Natural killer cell (primary cell): ENCODE measurements around the gene CRYGB. TPM values are rescaled to one million over a fixed set of nuclear protein-coding genes. Genes with fewer than 3 reads are reported as not detected.
"Not testable (repeated sequence)": the region's sequence is repeated elsewhere in the genome, so short reads cannot be mapped to it uniquely, and the experiment has no call there.

Source experiments
- ATAC-seq, 3 donors: fragments of 150-1000 bp in 2 of 3; fragments of 200-7000 bp in 1 of 3; cut with Tn5 transposase; 1 replicate in 1 of 3; 2 replicates in 2 of 3; pipeline ENCODE4 v1.10.0; 2021; ENCODE audit warnings: mild to moderate bottlenecking in 2 of 3, moderate library complexity in 2 of 3
- DNase-seq, 2 donors: peaks; one replicate each; pipeline versions ENCODE4 v3.0.0 to v3.0.0-alpha.2; 2013 to 2021; ENCODE audit warnings: mixed read lengths in 1 of 2
- H3K27ac ChIP-seq: one replicate; pipeline ENCODE4 v1.5.1; 2013; ENCODE audit warnings: mild to moderate bottlenecking, low read length
- H3K27me3 ChIP-seq: one replicate; pipeline ENCODE4 v1.6.1; 2013; ENCODE audit warnings: low read length; ENCODE audit not compliant: control insufficient read depth, insufficient read depth
- H3K36me3 ChIP-seq: one replicate; pipeline ENCODE4 v1.6.1; 2013; ENCODE audit warnings: low read length; ENCODE audit not compliant: control insufficient read depth, insufficient read depth
- H3K4me1 ChIP-seq: one replicate; pipeline ENCODE4 v1.6.1; 2013; ENCODE audit warnings: low read length; ENCODE audit not compliant: control insufficient read depth, insufficient read depth
- H3K4me3 ChIP-seq: one replicate; pipeline ENCODE4 v1.5.1; 2013; ENCODE audit warnings: low read length
- H3K9me3 ChIP-seq: one replicate; pipeline ENCODE4 v1.6.1; 2013; ENCODE audit warnings: low read length; ENCODE audit not compliant: control insufficient read depth, insufficient read depth
- H3K27ac Mint-ChIP-seq, 2 donors: one replicate each; pipeline ENCODE4 v1.8.0; 2022; ENCODE audit warnings: mild to moderate bottlenecking in 2 of 2, mixed read lengths in 2 of 2, moderate library complexity in 1 of 2
- H3K27me3 Mint-ChIP-seq, 2 donors: one replicate each; pipeline ENCODE4 v1.8.0; 2022; ENCODE audit warnings: low read depth in 2 of 2, mixed read lengths in 2 of 2
- H3K36me3 Mint-ChIP-seq: one replicate; pipeline ENCODE4 v1.8.0; 2022; ENCODE audit warnings: mixed read lengths
- H3K4me1 Mint-ChIP-seq, 2 donors: one replicate each; pipeline ENCODE4 v1.8.0; 2022; ENCODE audit warnings: mixed read lengths in 2 of 2
- H3K4me3 Mint-ChIP-seq: one replicate; pipeline ENCODE4 v1.8.0; 2022; ENCODE audit warnings: mild to moderate bottlenecking, moderate library complexity, mixed read lengths
- H3K9me3 Mint-ChIP-seq, 2 donors: one replicate each; pipeline ENCODE4 v1.8.0; 2022; ENCODE audit warnings: mixed read lengths in 2 of 2
- WGBS: methylation state at CpG from one replicate; pipeline ENCODE4 v1.1.7; 2013; ENCODE audit warnings: missing lambda C conversion rate; ENCODE audit not compliant: insufficient coverage; 5-methylcytosine and 5-hydroxymethylcytosine counted together
- intact Hi-C: fragments of 100-400 bp; cut with micrococcal nuclease; formaldehyde crosslinking; loops from one replicate; pipeline ENCODE4 v1.14.2; 2022
- total RNA-seq, 4 donors: library from RNA; stranded (reverse); fragments of 120-200 nt in 1 of 4; gene quantifications; one replicate each; pipeline versions ENCODE4 v1.2.3 to v1.2.4, GENCODE V29; 2013 to 2022
- TF ChIP-seq, protein P1 (sequence below): fragments of 200-600 bp; IDR thresholded peaks from one replicate; pipeline ENCODE4 v1.8.0; 2022; ENCODE audit warnings: antibody characterized with exemption

CRYGB gene
- total RNA-seq, 3 donors from 2014 or later (not counting 1 experiment from before 2014, with no cell fraction given): not detected

DNA sequence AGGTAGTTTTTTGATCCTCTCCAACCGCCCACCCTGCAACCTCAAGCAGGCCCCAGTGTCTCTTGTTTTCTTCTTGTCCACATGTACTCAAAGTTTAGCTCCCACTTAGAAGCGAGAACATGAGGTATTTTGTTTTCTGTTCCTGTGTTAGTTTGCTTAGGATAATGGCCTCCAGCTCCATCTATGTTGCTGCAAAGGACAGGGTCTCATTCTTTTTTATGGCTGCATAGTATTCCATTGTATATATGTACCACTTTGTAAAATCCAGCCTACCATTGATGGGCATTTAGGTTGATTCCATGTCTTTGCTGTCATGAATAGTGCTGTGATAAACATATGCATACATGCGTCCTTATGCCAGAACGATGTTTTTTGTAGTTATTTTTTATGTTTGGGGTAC lies 18.9 kb downstream of the CRYGB start:
- no peaks in the 10 kb centered on the region for H3K9me3 Mint-ChIP-seq
- ATAC-seq (no peak), DNase-seq (no peak)
- H3K27me3 Mint-ChIP-seq: peaks cover 17 to 34% of the 10 kb centered on the region in 2 donors
- no peaks in the 10 kb centered on the region for H3K9me3 ChIP-seq
- TF ChIP-seq, protein P1, sequence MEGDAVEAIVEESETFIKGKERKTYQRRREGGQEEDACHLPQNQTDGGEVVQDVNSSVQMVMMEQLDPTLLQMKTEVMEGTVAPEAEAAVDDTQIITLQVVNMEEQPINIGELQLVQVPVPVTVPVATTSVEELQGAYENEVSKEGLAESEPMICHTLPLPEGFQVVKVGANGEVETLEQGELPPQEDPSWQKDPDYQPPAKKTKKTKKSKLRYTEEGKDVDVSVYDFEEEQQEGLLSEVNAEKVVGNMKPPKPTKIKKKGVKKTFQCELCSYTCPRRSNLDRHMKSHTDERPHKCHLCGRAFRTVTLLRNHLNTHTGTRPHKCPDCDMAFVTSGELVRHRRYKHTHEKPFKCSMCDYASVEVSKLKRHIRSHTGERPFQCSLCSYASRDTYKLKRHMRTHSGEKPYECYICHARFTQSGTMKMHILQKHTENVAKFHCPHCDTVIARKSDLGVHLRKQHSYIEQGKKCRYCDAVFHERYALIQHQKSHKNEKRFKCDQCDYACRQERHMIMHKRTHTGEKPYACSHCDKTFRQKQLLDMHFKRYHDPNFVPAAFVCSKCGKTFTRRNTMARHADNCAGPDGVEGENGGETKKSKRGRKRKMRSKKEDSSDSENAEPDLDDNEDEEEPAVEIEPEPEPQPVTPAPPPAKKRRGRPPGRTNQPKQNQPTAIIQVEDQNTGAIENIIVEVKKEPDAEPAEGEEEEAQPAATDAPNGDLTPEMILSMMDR: no peak
- no peak overlapping the region for H3K27ac Mint-ChIP-seq
- peaks cover 13% of the 10 kb centered on the region for H3K27me3 ChIP-seq
- H3K36me3 Mint-ChIP-seq: no peaks in the 10 kb centered on the region
- no peak overlapping the region for H3K4me3 Mint-ChIP-seq
- 93% methylated on average over 2 of the region's 4 CpGs for WGBS
- H3K4me3 ChIP-seq: no peak overlapping the region
- H3K4me1 Mint-ChIP-seq: peaks cover 12% of the 10 kb centered on the region in 2 donors
- intact Hi-C loops: no loop called here
- H3K4me1 ChIP-seq: peaks cover 7% of the 10 kb centered on the region
- no peak overlapping the region for H3K27ac ChIP-seq
- no peaks in the 10 kb centered on the region for H3K36me3 ChIP-seq

DNA sequence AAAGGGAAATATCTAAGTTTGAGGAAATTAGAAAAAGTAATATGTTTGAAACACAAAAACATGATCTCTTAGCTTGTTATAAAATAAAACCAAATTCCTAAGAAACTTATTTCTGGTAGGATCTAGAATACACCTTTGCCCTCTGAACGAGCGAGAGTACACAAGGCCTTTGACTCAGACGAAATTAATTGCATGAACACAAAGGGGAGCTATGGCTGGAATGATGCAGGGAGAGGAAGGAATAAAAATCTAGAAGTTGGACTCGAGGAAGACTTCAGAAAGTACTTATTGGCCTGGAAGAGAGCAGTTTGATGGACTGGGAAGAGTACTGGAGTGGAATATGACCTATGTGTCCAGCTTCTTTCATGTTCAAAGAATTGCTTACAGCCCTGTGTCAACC lies 20.7 kb downstream of the CRYGB start:
- no peaks in the 10 kb centered on the region for H3K9me3 ChIP-seq
- Mint-ChIP-seq H3K9me3 (no peaks in the 10 kb centered on the region), H3K4me3 (no peak overlapping the region), H3K4me1 (peaks cover 12% of the 10 kb centered on the region in 2 donors), H3K36me3 (no peaks in the 10 kb centered on the region), H3K27ac (no peak overlapping the region), H3K27me3 (peaks cover 20 to 42% of the 10 kb centered on the region in 2 donors)
- H3K27ac ChIP-seq: no peak overlapping the region
- ATAC-seq (no peak), DNase-seq (no peak)
- intact Hi-C loops: no loop called here
- peaks cover 7% of the 10 kb centered on the region for H3K4me1 ChIP-seq
- H3K4me3 ChIP-seq: no peak overlapping the region
- TF ChIP-seq, protein P1: no peak
- peaks cover 13% of the 10 kb centered on the region for H3K27me3 ChIP-seq
- H3K36me3 ChIP-seq: no peaks in the 10 kb centered on the region
- WGBS: 87% methylated on average over 4 of the region's 4 CpGs

DNA sequence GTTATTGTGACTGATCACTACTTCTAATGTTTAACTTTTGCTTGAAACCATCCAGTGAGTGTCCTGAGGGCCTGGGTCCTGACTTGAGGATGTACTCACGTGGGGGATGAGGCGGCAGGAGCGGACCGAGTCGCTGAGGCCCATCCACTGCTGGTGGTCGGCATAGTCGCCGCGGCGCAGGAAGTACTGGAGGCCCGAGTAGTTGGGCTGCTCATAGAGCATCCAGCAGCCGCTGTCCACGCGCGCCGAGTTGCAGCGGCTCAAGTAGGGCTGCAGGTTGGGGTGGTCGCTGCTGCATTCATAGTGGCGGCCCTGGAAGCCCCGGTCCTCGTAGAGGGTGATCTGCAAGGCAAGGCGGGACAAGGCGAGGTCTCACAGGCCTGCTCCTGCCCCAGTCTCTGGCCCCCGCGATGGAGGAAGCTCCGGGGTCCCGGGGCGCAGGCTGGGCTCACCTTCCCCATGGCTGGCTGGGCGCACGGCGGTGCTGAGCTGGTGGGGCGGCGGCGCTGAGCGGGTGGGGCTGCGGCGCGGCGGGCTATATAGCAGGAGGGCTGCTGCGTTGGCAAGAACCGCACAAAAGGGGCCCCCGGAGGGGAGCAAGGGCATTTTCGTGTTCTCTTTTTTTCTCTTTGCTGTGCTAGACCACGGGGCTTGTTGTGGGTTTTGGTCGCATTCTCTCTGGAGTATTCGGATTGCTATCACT lies 21.8 kb downstream of the CRYGB start, which contains the start of gene CRYGD:
Gene CRYGD (minus strand): TSS at position 512 of the 703 bp plus-strand sequence. CDS start 51 bp downstream, at position 461.
- intact Hi-C loops, H3K36me3 Mint-ChIP-seq, H3K9me3 ChIP-seq, H3K4me1 ChIP-seq, H3K9me3 Mint-ChIP-seq, H3K27ac ChIP-seq, H3K4me3 Mint-ChIP-seq, H3K27ac Mint-ChIP-seq, H3K4me3 ChIP-seq, DNase-seq, H3K36me3 ChIP-seq: not testable (repeated sequence)
- Mint-ChIP-seq H3K4me1 (peaks cover 12% of the 10 kb centered on the region in 2 donors), H3K27me3 (peaks cover 22 to 42% of the 10 kb centered on the region in 2 donors)
- peak in 2 of 3 donors; percentile 62 to 69 for ATAC-seq
- peaks cover 13% of the 10 kb centered on the region for H3K27me3 ChIP-seq
- 8% methylated on average over 46 of the region's 46 CpGs for WGBS

DNA sequence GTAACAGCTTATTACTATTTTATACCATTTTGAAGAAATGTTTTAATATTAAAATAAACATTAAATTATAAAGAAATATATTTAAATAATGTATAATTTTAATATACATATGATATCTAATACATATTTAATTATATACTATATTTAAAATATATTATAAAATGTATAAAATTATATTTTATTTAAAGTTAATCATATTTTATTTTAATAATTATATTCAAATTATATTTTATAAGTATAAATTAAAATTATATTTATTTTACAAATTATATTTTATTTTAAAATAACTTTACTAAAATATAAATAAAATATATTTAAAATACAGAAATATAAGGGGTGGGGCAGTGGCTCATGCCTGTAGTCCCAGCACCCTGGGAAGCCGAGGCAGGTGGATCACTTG lies 23.7 kb downstream of the CRYGB start:
- no peak for DNase-seq
- intact Hi-C loops: no loop called here
- H3K27me3 ChIP-seq: peaks cover 13% of the 10 kb centered on the region
- TF ChIP-seq, protein P1: no peak
- no peaks in the 10 kb centered on the region for H3K36me3 ChIP-seq
- peaks cover 7% of the 10 kb centered on the region for H3K4me1 ChIP-seq
- peaks cover 12% of the 10 kb centered on the region in 2 donors for H3K4me1 Mint-ChIP-seq
- no peaks in the 10 kb centered on the region for H3K36me3 Mint-ChIP-seq
- no peak overlapping the region for H3K27ac Mint-ChIP-seq
- no peaks in the 10 kb centered on the region for H3K9me3 Mint-ChIP-seq
- no peak overlapping the region for H3K4me3 Mint-ChIP-seq
- peaks cover 23 to 34% of the 10 kb centered on the region in 2 donors for H3K27me3 Mint-ChIP-seq
- H3K9me3 ChIP-seq: no peaks in the 10 kb centered on the region
- H3K27ac ChIP-seq: no peak overlapping the region
- H3K4me3 ChIP-seq: no peak overlapping the region
- WGBS: 100% methylated on average over 1 of the region's 1 CpG
- ATAC-seq: no peak
